Measurements from ENCODE around the gene EML5.

The EML5 gene

GRCh38 chr14:88613552-88614010, 179.2 kb downstream of the EML5 start:
- TF ChIP-seq CTCF (IDR thresholded peaks at IDR 0.05) (no peak), ZFX (IDR thresholded peaks at IDR 0.05; ENCODE audit: borderline replicate concordance) (no peak)
- H3K27ac ChIP-seq, result no peak overlapping the region

GRCh38 chr14:88612981-88613380, 179.8 kb downstream of the EML5 start:
- TF ChIP-seq ZFX (IDR thresholded peaks at IDR 0.05; ENCODE audit: borderline replicate concordance) (no peak), CTCF (IDR thresholded peaks at IDR 0.05) (no peak)
- H3K27ac ChIP-seq, result no peak overlapping the region

GRCh38 chr14:88611878-88612277, 180.9 kb downstream of the EML5 start:
- no peak for TF ChIP-seq CTCF (IDR thresholded peaks at IDR 0.05)
- TF ChIP-seq ZFX (IDR thresholded peaks at IDR 0.05; ENCODE audit: borderline replicate concordance), result no peak
- no peak overlapping the region for H3K27ac ChIP-seq

DNA sequence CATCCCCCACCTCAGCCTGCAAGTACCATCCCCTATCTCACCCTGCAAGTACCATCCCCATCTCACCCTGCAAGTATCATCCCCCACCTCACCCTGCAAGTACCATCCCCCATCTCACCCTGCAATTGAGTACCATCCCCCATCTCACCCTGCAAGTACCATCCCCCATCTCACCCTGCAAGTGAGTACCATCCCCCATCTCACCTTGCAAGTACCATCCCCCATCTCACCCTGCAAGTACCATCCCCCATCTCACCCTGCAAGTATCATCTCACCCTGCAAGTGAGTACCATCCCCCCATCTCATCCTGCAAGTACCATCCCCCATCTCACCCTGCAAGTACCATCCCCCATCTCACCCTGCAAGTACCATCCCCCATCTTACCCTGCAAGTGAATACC, 184.9 kb downstream of the EML5 start:
- no peak overlapping the region for H3K27ac ChIP-seq
- TF ChIP-seq ZFX (IDR thresholded peaks at IDR 0.05; ENCODE audit: borderline replicate concordance), result no peak
- TF ChIP-seq CTCF (IDR thresholded peaks at IDR 0.05), result no peak

DNA sequence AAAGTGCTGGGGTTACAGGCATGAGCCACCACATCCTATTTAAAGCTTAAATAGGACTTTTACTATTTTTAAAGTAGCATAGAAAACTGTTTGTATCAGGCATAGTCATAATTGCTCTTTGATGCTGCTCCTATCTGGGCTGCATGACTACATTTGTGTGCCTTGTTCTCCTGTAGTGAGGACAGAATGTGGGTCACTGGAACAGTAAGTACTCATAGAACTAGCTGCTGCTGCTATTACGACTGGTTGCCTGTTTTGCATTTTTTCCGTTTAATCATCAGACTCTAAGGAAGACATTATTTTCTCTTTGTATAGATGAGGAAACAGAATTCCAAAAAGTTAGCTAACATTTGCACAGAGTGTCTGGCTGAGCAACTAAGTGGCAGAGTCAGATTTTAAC, 187.2 kb downstream of the EML5 start:
- H3K27ac ChIP-seq, result no peak overlapping the region
- TF ChIP-seq CTCF (IDR thresholded peaks at IDR 0.05) (no peak), ZFX (IDR thresholded peaks at IDR 0.05; ENCODE audit: borderline replicate concordance) (no peak)

DNA sequence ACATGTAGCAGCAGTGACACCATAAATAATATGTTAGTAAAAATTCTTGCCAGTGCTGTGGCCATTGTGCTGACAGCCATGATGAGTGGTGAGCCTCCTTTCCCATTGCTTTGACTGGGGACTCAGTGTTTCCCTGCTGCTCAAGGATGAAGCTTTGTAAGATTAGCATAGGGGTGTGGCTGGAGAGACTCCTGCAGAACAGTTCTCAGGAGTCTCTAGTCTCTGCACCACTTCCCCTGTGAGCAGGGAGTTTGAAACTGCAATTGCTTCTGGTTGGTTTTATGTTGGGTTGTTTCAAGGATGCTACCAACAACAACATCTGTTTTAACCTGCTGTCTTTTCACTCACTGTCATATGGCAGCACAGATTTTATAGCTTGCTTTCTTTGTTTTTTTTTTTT, 188.5 kb downstream of the EML5 start:
- TF ChIP-seq CTCF (IDR thresholded peaks at IDR 0.05) (no peak), ZFX (IDR thresholded peaks at IDR 0.05; ENCODE audit: borderline replicate concordance) (no peak)
- H3K27ac ChIP-seq, result no peak overlapping the region

- TF ChIP-seq CTCF (IDR thresholded peaks at IDR 0.05) (no peak), ZFX (IDR thresholded peaks at IDR 0.05; ENCODE audit: borderline replicate concordance) (no peak)
- no peak overlapping the region for H3K27ac ChIP-seq
Measured at GRCh38 chr14:88599761-88600439, 192.9 kb downstream of the EML5 start.
